LNCAP (cell line): ENCODE results near the gene NF1.

ENCODE experiments used
- TF ChIP-seq, protein P1 (sequence below): fragments of 450-650 bp; IDR thresholded peaks from 2 replicates; pipeline ENCODE4 v1.5.1; 2017; ENCODE audit warnings: mild to moderate bottlenecking

NF1 gene

DNA sequence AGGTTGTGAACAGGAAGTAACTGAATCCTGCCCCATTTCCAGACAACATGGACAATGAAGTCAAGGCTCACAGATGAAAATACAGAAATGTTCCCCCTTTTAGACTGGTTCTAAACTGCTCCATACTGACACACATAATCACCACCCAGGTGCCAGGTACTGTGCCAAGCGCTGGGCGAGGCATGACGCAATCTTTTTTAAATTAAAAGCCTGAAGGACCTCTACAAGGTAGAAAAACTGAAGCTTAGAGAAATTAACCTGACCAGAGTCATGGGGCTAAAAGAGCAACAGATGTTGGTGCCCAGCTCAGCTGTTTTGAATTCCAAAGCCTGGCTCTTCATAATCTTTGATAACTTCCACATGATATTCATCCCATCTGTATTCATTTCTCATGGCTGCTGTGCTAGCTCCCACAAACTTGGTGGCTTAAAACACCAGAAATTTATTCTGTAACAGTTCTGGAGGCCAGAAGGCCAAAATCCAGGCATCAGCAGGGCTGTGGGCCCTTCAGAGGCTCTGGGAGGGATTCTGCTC is 291.8 kb downstream of the NF1 start:
- TF ChIP-seq, protein P1, sequence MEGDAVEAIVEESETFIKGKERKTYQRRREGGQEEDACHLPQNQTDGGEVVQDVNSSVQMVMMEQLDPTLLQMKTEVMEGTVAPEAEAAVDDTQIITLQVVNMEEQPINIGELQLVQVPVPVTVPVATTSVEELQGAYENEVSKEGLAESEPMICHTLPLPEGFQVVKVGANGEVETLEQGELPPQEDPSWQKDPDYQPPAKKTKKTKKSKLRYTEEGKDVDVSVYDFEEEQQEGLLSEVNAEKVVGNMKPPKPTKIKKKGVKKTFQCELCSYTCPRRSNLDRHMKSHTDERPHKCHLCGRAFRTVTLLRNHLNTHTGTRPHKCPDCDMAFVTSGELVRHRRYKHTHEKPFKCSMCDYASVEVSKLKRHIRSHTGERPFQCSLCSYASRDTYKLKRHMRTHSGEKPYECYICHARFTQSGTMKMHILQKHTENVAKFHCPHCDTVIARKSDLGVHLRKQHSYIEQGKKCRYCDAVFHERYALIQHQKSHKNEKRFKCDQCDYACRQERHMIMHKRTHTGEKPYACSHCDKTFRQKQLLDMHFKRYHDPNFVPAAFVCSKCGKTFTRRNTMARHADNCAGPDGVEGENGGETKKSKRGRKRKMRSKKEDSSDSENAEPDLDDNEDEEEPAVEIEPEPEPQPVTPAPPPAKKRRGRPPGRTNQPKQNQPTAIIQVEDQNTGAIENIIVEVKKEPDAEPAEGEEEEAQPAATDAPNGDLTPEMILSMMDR = no peak

DNA sequence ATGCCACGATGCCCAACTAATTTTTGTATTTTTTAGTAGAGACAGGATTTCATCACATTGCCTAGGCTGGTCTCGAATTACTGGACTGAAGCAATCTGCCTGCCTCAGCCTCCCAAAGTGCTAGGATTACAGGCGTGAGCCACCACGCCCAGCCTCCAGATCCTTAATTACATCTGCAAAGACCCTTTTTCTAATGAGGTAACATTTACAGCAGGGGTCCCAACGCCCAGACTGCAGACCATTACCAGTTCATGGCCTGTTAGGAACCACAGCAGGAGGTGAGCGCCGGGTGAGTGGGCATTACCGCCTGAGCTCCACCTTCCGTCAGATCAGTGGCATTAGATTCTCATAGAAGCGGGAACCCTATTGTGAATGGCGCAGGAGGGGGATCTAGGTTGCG is 292.7 kb downstream of the NF1 start:
- TF ChIP-seq, protein P1 = no peak

DNA sequence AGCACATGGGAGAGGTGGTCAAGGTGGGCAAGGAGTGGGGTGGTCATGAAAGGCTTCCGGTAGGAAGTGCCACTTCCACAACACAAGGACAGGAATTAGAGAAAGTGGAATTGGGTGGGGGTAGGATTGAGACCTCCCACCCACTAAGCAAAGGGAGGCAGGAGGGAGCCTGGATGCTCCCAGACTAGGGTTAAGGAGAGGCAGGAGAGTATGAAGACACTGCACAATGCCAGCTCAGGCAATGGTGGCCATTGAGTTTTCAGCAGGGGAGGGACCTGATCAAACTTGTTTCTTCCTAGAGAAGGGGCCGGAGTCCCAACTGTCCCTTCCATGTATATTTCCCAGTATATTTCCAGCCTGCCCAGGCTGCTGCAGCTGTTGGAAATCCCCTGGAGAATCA is 293.6 kb downstream of the NF1 start:
- TF ChIP-seq, protein P1 = no peak

DNA sequence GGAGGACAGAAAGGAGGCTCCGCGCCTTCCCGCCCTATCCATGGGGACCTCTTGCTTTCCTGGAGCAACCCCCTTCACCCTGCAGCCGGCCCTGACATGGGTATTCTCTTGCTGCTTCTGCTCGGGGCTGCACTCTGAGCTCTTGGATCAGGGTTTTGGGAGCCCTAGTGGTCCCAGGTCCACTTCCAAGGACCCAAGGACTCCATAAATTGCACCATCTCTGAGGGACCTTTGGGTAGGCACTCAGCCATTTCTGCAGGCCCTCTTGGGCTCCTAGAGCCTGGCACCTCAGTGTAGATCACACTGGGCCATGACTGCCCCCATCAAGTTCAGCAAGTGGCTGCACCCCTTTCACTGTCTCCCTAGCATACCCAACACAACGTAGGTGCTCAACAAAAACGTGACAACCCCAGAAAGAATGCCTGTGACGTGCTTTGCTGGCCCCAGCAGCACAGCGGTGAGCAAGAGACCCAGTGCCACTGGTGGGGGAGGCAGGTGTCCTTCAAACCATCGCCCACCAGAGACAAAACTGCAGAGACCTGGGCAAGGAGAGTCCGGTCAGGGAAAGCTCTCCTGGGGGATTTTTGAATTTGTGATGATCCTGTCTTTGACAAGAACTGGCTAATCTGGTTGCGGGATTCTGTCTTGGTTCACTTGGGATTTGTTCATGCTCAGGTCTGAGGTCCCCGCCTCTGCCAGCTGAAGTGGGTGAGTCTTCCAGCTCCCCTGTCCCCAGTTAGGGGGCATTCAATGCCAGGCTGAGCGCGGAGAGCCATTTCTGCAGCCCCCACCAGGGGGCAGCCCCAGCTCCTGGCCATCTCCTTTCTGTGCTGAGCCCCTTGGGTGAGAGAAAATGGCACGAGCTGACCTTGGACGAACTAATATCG is 294.2 kb downstream of the NF1 start:
- TF ChIP-seq, protein P1 = peak; percentile 72

DNA sequence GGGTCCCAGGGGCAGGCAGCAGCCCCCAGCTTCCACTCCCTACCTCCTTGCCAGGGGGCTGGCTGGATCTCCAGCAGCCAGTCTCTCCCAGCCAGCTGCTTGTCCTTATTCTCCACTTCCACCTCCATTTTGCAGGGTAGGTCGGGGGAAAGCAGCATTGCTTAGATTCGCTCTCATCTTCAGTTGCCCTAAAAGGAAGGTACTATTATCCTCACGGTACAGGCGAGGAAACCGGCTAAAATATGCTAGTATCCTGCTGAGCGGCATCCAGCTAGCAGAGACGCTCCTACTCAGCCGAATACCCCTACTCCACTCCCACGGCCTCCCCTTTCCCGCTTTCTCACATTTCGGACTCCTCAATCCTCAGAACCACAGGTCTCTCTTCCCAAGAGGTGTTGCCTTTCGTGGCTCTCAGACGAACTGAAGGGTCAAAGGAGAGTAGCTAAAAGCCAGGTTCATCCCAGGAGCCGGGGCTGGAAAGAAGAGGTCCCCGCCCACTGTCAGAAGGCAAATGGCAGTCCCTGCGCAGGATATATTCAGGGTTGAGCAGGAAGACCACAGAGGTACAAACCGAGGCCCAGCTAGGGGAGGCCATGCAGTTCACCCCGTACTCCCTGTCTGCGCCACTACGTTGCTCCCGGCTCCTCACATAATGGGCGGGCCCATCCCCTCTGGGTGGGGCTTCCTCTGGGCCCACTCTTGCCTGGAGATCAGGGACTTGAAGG is 295.0 kb downstream of the NF1 start:
- TF ChIP-seq, protein P1 = no peak; the same call in none of the 2 replicates

DNA sequence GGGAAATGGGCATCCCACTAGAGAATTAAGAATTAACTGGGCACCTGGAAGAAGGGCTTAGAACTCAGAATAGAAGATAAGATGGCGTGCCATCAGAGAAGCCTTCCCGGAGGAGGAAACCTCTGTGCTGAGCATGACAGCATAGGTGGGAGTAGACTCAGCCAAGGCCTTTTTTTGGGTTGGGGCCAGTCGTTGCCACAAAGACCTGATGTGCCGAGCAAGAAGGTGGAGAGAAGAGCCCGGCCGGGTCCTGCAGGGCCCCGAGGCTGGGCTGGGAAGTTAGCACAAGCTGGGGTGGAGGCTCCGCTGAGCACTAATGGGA is 295.6 kb downstream of the NF1 start:
- TF ChIP-seq, protein P1 = no peak

DNA sequence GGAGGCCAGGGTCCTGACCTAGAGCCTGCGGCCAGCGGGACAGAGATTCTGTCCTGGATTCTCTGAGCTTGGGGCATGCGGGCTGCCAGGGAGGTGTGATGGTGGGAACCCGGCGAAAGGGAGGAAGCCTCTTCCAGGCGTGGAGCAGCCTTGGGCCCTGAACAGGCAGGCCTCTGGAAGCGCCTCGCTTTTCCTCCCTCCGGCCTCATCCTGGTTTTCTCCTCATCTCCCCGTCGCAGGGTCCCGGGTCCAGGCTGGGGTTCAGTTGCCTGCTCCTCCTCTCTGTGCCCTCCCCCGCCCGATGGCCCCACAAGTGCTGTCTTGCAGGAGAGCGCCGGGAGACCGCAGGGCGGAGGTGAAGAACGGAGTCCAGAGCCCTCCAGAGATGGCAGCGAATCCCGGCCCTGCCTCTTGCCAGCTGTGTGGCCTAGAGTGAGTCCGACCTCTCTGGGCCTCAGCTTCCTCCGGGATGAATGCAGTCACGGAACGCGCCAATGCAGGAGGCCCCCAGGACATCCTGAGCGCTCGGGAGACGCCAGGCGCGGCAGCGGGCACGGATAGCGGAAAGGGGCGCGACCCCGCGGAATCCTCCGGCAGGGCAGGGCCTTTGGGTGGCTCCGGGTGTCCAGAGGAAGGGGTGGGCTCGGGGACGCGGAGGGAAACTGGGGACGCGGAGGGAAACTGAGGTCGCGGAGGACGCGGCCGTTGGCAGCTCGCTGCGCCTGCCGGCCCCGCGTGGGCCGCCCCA is 296.1 kb downstream of the NF1 start:
- TF ChIP-seq, protein P1 = no peak
